IPS DF 19.7 (cell line): ENCODE measurements around the gene ZXDC.

Source experiments
- DNase-seq: peaks from one replicate; pipeline ENCODE4 v3.0.0-alpha.2; 2013; ENCODE audit warnings: low read depth, low spot score

The ZXDC gene

DNA sequence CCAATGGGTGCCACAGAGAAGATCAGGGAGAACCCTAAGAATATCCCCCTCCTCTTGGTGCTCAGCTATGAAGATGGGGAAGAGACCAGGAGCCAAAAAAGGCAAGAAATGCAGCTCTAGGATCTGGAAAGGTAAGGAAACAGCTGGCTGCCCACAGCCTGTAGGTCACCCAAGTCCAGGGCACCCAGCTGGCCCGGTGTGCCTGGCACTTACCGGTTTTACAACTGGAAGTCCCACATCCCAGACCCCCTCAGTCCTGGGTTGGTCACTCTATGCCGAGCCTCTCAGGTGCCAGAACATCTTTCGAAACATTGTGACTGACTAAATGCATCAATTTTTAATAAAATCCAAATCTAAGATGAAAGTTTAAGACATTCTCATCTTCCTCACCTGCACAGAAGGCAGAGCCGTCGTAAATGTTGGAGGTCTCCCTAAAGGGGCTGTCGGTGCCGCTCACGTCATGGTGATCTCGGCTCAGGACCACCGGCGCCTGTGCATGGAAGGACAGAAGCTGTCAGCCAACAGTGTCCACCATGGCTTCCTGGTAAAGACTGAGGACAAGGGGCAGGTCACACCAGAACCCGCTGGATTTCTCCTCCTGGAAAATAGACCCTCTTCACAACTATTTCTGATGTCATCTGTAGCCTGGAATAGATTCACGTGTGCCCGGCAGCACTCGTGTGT is 13.3 kb upstream of the ZXDC start:
- DNase-seq = no peak

DNA sequence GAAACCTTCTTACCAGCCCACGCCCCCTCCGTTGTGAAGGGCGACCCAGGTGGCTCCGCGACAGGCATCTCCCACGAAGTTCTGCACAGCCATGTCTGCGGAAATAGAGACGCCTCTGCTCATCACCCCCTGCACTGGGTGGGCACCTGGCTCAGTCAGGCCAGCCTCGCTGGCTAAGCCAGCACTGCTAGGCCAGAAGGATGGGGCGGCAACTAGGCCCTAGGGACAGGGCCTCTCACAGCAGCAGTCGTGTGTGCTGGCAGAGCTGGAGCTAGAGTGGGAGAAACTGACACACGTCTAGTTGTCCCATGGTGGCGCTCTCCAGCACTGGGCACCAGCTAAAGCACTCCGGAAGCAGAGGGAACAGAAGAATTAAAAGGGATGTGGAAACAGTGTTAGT is 12.5 kb upstream of the ZXDC start:
- DNase-seq = no peak

DNA sequence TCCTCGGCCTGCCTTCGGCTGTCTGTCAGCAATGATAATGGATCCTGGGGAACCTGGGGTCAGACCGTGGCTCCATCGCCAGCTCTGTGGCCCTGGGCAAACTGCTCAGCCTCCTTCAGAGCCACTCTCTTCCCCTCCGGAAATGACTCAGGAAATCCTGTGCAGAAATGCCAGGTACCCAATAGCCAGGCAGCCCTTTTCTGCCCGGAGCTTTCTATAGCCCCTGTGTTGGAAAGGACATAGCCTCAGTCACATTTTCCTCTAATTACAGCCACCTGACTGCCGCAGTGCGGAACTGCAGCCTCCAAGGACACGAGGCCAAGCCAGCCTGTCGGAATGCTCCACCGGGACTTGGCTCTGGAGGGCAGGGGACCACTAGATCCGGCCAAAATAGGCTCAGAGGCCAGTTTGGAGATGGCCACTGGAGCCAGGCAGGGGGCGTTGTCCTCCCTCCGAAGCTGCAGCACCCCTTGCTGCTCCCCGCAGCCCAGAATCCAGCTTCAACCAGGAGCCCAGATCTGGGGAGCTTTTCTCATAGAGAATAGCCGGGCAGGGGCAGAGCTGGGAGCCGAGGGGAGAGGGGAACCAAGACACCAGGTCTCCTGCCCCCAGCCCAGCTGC is 11.6 kb upstream of the ZXDC start:
- DNase-seq = no peak

- no peak for DNase-seq
These were observed 10.7 kb upstream of the ZXDC start for GRCh38 chr3:126486360-126486847.

GRCh38 chr3:126485956-126486355 is 10.3 kb upstream of the ZXDC start:
- no peak for DNase-seq

- no peak for DNase-seq
These were observed 9.6 kb upstream of the ZXDC start for GRCh38 chr3:126485176-126485897.

DNA sequence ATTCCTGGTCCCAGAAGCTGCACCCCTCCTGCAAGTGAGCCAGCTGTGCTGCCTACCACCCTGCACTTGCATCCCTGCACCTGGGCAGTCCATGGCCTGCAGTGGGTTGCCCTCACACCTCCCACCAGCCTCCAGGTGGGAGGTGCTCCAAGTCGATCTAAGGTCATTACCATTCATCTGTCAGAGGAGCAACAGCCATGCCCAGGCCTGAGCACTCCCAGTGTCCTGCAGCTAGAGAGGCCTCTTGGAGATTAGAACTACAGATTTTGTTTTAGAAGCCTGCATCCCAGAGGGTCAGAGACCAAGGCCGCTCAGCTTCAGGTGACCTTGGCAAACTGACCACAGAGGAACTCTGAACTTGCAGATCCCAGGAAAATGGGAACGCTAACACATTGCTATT is 9.0 kb upstream of the ZXDC start:
- no peak for DNase-seq

GRCh38 chr3:126484148-126484547 is 8.5 kb upstream of the ZXDC start:
- no peak for DNase-seq

DNA sequence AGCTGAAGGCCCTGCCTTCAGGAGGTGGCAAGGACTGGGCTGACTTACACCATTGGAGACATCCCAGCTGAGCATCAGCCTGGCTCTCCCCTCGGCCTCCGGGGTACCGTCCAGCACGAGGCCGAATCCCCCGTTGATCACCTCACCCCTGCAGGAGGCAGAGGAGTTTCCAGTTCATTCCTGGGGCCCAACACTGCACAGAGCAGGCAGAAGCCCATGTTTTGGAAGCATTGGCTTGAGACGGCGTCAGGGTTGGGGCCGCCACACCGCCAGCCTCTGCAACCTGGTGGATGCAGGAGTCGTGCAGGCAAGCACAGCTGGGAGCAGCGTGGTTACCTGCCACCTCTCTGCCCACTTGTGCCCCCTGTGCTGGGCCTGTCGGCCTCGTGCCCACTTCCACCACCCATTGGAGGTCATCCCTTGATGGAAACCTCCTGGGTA is 7.7 kb upstream of the ZXDC start:
- no peak for DNase-seq

GRCh38 chr3:126482503-126483255 is 7.0 kb upstream of the ZXDC start:
- no peak for DNase-seq

- DNase-seq = no peak
These were observed 6.3 kb upstream of the ZXDC start for GRCh38 chr3:126481808-126482502.

DNA sequence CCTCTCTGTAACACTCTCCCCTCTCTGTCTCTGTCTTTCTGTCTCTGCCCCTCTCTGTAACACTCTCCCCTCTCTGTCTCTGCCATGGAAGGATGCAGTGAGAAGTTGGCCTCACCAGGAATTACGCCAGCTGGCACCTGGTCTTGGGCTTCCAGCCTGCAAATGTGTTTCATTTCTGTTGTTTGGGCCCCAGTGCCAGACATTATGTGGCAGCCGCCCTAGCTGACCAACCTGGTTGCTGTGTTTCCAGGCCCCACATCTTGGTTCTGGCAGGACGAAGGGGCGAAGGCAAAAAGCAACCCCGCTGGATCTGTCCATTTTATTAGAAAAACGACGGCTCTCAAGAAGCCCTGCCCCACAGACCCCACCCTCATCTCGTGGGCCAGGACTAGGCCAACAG is 5.2 kb upstream of the ZXDC start:
- no peak for DNase-seq

DNA sequence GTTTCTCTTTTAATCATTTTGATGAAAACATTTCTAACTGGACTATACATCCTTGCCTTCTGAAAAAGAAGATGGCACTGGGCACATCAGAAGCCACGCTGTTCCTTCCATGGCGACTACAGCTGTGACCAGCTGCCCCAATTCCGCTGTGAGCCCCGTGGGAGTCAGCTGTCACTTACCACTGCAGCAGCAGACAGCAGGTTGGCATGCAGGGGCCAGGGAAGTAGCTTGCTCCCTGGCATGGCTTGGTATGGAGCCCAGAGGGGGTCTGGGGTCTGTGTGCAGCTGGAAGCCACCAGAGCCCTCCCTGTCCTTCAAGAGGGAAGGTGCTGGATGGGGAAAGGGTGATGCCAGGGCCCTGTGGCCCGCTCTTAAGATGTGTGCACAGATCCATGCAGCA is 4.5 kb upstream of the ZXDC start:
- DNase-seq = no peak

DNA sequence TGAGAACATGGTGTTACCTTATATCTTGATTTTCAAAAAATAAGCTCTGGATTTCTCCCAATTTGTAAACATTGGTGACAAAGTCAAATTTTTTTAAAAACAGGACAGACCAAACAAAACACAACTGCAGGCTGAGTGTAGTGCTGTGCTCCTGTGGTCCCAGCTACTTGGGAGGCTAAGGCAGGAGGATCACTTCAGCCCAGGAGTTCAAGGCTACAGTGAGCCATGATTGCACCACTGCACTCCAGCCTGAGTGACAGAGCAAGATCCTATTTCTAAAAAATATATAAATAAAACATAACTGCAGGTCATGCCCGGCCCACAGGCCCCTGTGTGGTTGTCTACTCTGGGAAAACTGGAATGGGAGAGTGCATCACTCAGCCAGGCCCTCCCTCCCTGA is 4.0 kb upstream of the ZXDC start:
- DNase-seq = no peak

- DNase-seq = no peak
These were observed 3.1 kb upstream of the ZXDC start for GRCh38 chr3:126478581-126479310.

GRCh38 chr3:126477061-126477380 is 1.3 kb upstream of the ZXDC start:
- no peak for DNase-seq

- DNase-seq = no peak
These were observed 722 bp upstream of the ZXDC start for GRCh38 chr3:126476166-126477060.

GRCh38 chr3:126474498-126475412 is 936 bp downstream of the ZXDC start:
- no peak for DNase-seq
